B cell (primary cell): ENCODE data around the gene SLC25A13.

ENCODE experiments used
- CTCF ChIP-seq: fragments of 200-600 bp; IDR thresholded peaks from one replicate; pipeline ENCODE4 v1.8.0; 2022; ENCODE audit warnings: antibody characterized with exemption, mild to moderate bottlenecking
- EZH2 ChIP-seq: IDR thresholded peaks from 2 replicates; pipeline ENCODE4 v1.6.1; 2012; ENCODE audit warnings: borderline replicate concordance, low read depth, mild to moderate bottlenecking, moderate library complexity, low read length; ENCODE audit not compliant: insufficient read depth, poor library complexity, severe bottlenecking

DNA sequence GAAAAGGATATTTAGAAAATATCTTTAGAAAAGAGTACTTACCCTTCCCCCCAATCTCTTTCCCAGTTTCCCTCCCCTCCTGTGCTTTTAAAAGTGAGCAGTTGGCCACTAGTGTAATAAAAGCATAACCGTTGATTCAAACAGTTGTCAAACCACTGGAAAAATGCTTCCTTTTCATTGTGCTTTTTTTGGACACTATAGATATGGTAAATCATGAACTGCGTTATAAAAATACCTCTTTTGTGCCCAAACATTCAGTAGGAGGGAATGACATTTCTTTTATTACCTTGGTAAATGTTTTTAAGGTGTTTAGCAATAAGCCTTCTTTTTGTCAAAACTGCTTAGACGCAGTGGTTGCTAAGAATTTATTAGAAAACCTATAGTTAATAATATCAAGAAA is 232.4 kb downstream of the SLC25A13 start:
- TF ChIP-seq CTCF (no peak), EZH2 (no peak)
